GM18517 (cell line): ENCODE results near the gene PET117.
"Not testable (repeated sequence)": the region's sequence is repeated elsewhere in the genome, so short reads cannot be mapped to it uniquely, and the experiment has no call there.

Experiments used
- ATAC-seq: cut with Tn5 transposase; IDR thresholded peaks from one replicate; pipeline ENCODE4 v1.9.1; 2021; ENCODE audit warnings: mild to moderate bottlenecking, moderate library complexity; ENCODE audit not compliant: unreplicated experiment

PET117 gene

DNA sequence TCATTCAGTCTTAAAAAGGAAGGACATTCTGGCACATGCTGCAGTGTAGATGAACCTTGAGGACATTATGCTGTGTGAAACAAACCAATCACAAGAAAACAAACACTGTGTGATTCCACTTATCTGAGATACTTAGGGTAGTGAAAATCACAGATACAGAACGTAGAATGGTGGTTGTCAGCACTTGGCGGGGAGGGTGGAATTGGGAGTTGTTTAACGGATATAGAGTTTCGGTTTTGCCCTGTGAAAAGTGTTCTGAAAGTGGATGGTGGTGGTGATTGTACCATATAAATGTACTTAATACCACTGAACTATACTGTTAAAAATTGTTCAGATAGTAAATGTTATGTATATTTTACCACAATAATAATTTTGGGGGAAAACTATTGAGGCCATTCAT lies 18.4 kb downstream of the PET117 start:
- ATAC-seq: no peak

DNA sequence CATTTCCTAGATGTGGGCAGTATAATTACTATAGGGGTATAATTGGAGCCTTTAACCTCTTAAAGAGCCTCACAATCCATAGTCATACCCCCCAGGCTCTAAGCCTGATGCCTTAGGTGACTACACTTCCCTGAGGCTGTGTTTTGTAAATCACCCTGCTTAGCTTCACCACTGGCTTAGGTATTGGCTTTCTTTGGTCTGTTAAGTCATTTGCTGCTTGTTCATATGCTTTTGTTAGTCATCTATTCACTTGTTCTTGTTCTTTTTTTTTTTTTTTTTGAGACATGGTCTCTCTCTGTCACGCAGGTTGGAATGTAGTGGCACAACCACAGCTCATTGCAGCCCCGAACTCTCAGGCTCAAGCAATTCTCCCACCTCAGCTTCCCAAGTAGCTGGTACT lies 26.7 kb downstream of the PET117 start:
- ATAC-seq: no peak

DNA sequence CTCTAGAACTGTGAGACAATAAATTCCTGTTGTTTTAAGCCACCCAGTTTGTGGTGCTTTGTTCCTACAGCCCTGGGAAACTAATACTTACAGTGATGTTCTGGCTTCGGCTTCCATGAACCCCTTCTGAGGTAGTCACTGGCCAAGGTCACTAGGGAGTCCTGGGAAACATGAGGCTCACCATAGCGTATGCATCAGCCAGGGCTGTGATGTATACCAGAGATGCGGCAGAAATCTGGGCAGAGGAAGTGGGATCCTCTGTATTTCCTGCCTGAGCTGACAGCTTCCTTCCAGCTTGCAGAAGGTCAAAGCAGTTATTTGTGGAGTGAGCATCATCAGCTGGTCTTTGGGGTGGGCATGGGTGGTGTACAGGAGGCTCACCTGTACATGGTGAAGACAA lies 27.9 kb downstream of the PET117 start:
- ATAC-seq: no peak

DNA sequence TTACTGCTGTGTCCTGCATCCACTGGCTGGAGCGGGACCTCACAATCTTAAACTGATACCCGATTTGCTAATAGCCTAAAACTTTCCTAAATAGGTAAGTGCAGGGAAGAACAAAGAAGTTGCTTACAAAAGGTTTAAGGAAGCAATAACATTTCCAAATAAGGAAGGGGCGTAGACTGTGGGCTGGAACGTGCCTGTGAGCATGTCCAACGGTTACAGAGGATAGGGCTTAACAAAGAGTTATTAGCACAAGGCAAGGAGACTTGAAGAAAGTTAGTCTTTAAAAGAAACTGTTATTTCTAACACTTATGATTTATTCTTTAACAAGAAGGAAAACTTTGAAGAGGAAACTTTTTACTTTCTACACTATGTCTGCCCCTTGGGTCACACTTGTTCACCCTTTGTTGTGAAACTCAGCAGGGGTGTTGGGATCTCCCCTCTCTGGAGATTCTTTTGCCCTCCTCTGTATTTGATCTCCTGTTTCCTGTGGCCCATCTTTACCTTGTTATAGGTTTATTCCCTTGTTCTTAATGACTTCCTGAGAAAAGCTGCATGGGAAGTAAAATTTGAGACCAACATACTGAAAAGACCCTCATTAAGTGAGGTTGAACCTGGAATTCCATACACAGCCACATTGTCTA lies 28.7 kb downstream of the PET117 start:
- ATAC-seq: no peak

DNA sequence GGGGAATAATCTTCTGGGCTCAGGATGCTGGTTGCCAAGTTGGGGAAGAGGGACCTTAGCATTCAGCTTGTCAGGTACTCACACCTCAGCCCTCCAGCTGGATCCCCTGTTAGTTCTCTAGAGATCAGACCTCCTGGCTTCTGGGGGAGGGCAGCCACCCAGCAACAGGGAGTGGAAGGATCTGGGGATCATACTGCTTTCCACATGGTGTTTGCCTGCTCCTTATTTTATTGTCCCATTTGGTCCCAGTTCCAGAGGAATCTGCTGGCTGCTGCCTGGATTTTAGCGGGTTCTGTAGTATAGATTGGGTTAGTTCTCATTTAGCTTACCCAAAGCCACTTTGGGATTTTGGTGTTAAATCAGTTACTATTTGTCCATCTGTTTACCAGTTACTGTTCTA lies 29.3 kb downstream of the PET117 start:
- no peak for ATAC-seq

GRCh38 chr20:18172379-18172778 lies 34.7 kb downstream of the PET117 start:
- no peak for ATAC-seq

DNA sequence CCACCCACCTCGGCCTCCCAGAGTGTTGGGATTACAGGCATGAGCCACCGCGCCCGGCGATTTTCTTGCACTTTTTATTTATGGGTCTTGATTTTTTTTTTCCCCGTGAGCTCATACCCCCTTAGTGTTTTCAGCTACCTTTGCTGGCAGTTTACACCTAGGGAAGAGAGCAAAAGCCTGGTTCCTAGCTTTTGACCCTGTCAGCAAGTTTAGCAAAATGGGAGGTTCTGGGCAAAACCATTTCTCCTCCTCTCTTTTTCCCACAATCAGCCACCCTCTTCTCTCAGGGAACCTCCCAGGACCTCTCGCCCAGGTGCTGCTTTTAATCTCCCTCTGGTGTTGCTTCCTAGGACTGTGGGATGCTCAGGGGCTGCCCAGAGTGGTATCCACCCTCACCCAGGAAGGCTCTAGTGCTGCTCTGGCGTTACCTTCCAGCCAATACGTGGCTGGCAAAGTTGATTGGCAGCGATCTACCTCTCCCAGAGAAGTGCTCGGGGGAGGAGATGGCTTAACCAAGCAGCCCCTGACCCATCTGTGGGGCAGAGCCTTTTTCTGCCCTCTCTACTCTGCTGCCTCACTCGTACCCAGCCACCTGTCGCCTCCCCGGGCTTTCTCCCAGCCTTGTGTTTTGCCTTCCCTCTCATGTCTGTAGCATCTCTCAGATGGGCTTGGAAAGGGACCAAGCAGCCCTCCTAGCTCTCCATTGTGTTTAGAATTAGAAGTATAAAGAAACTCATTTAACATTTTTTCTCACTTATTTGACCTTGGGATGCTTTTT lies 37.4 kb downstream of the PET117 start:
- no peak for ATAC-seq

GRCh38 chr20:18176318-18176785 lies 38.7 kb downstream of the PET117 start:
- ATAC-seq: no peak

- ATAC-seq: not testable (repeated sequence)
These were observed 42.7 kb downstream of the PET117 start for GRCh38 chr20:18180366-18180765.

- ATAC-seq: no peak
These were observed 43.2 kb downstream of the PET117 start for GRCh38 chr20:18180815-18181214.

- ATAC-seq: no peak
These were observed 49.4 kb downstream of the PET117 start for GRCh38 chr20:18187020-18187419.

DNA sequence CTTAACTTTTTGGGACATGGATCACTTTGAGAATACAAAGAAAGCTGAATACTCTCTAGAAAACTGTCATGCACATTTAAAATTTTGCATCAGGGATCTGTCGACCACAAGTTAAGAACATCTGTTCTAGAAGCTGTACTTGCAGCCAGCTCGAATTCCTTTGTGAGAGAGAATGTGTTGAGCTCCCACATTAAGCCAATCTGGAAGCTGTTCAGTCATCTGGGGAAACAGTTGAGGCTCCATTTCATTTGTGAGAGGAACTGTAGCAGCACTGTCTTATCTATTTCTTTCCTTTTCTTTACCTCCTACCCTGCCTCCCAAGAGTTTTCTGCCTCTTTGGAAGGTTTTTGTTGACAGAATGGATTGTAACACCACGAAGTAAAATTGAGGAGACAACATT lies 50.8 kb downstream of the PET117 start:
- no peak for ATAC-seq

GRCh38 chr20:18190338-18191233 lies 52.9 kb downstream of the PET117 start:
- ATAC-seq: no peak

DNA sequence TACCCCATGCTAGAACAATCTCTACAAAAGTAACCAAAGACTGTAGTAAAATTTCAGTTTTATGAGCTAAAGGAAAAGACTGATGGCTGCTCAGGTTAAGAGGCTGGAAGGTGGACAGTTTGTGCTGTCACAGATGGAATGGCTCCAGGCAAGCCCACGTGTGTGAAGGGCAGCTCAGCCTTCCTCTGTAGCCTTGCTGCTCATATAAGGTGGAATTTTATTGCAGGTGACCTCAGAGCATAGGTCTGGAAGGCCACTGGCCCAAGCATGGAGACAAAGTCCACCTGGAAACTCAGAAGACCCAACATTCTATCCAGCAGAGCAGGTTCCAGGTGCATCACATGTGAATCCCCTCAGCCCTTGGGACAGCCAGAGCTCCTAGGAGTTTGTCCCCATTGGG lies 53.6 kb downstream of the PET117 start:
- no peak for ATAC-seq
